K562 (cell line): Measurements from ENCODE around the gene RSPH1. TPM values are rescaled to one million over a fixed set of nuclear protein-coding genes. Genes with fewer than 3 reads are reported as not detected.

ENCODE experiments used
- BDP1 ChIP-seq: IDR thresholded peaks from 3 replicates; pipeline ENCODE4 v1.6.1; 2011; ENCODE audit not compliant: insufficient read length, insufficient read depth
- DDX20 ChIP-seq: fragments of 450-650 bp; IDR thresholded peaks from 2 replicates; pipeline ENCODE4 v1.6.1; 2016; ENCODE audit warnings: missing genetic modification characterization, low read depth, mild to moderate bottlenecking, missing compliant biosample characterization, moderate library complexity
- MEIS2 ChIP-seq: fragments of 450-650 bp; IDR thresholded peaks from 2 replicates; pipeline ENCODE4 v1.6.1; 2014; ENCODE audit warnings: mild to moderate bottlenecking; ENCODE audit not compliant: partially characterized antibody
- RBM34 ChIP-seq: fragments of 200-400 bp; formaldehyde crosslinking; IDR thresholded peaks from 2 replicates; pipeline ENCODE4 v1.6.1; 2018; ENCODE audit warnings: low read length, borderline replicate concordance; ENCODE audit not compliant: insufficient read depth
- TEAD1 ChIP-seq, 2 experiments: fragments of 450-650 bp in 1 of 2; sonication (generic) in 1 of 2; formaldehyde crosslinking; IDR thresholded peaks; 2 replicates each; pipeline versions ENCODE4 v1.4.0 to v1.8.0; 2020 to 2022; ENCODE audit warnings: mild to moderate bottlenecking in 2 of 2, missing genetic modification reagents in 1 of 2
- ZNF217 ChIP-seq: sonication (generic); formaldehyde crosslinking; IDR thresholded peaks from 2 replicates; pipeline ENCODE4 v1.8.0; 2022; ENCODE audit warnings: mild to moderate bottlenecking, missing genetic modification reagents
- ZNF232 ChIP-seq: sonication (generic); formaldehyde crosslinking; IDR thresholded peaks from 2 replicates; pipeline ENCODE4 v1.8.0; 2022; ENCODE audit warnings: mild to moderate bottlenecking, missing genetic modification reagents
- ZNF589 ChIP-seq: fragments of 200-800 bp; sonication (Bioruptor generic); IDR thresholded peaks from 2 replicates; pipeline ENCODE4 v1.6.1; 2016; ENCODE audit warnings: low read depth, missing genetic modification characterization, missing compliant biosample characterization
- polyA plus RNA-seq, 8 experiments: library from polyadenylated mRNA; depleted of rRNA in 4 of 8; stranded (reverse) in 5 of 8; unstranded in 3 of 8; fragments of >200 nt; fragmentation: Nextera tagmentation in 2 of 8; fragmentation: Illumina TruSeq in 1 of 8; extraction: Ambion mirVana in 2 of 8; extraction: Trizol in 1 of 8; gene quantifications; 2 replicates each; pipeline versions ENCODE4 v1.2.1 to v1.2.3, GENCODE V29; 2011 to 2014; ENCODE audit warnings: inconsistent platforms in 1 of 8, missing spikeins in 1 of 8
- total RNA-seq, 7 experiments: library from RNA; depleted of rRNA in 6 of 7; stranded (reverse); fragments of >200 nt in 6 of 7; fragmentation: Illumina TruSeq in 2 of 7; extraction: Trizol in 2 of 7; gene quantifications; 2 replicates each; pipeline versions ENCODE4 v1.2.1 to v1.2.3, GENCODE V29; 2011 to 2021; ENCODE audit warnings: low replicate concordance in 1 of 7
- TF ChIP-seq, protein P1 (sequence below): sonication (generic); formaldehyde crosslinking; IDR thresholded peaks from 2 replicates; pipeline ENCODE4 v1.8.0; 2023; ENCODE audit warnings: mild to moderate bottlenecking, missing genetic modification reagents
- TF ChIP-seq, protein P2 (sequence below): fragments of 250-450 bp; sonication (Bioruptor Pico); IDR thresholded peaks from 2 replicates; pipeline ENCODE4 v1.5.1; 2021; ENCODE audit warnings: mild to moderate bottlenecking
- TF ChIP-seq, protein P3 (sequence below), 2 experiments: IDR thresholded peaks; 2 replicates each; pipeline ENCODE4 v1.6.1; 2012; ENCODE audit warnings: improper control_type of control experiment in 2 of 2, low read depth in 2 of 2, low read length in 2 of 2, borderline replicate concordance in 1 of 2
- TF ChIP-seq, protein P4 (sequence below): fragments of 450-650 bp; formaldehyde crosslinking; IDR thresholded peaks from 2 replicates; pipeline ENCODE4 v1.4.0; 2020; ENCODE audit warnings: mild to moderate bottlenecking, moderate library complexity
- TF ChIP-seq, protein P5 (sequence below): fragments of 250-450 bp; sonication (Bioruptor Pico); IDR thresholded peaks from 2 replicates; pipeline ENCODE4 v1.4.0; 2020; ENCODE audit warnings: mild to moderate bottlenecking, moderate library complexity, borderline replicate concordance

RSPH1 gene
- total and polyA plus RNA-seq, 9 of the 15 experiments (the other 6 are each of a cell fraction or from before 2014, with no cell fraction given): 0.17 TPM; not detected in 8

DNA sequence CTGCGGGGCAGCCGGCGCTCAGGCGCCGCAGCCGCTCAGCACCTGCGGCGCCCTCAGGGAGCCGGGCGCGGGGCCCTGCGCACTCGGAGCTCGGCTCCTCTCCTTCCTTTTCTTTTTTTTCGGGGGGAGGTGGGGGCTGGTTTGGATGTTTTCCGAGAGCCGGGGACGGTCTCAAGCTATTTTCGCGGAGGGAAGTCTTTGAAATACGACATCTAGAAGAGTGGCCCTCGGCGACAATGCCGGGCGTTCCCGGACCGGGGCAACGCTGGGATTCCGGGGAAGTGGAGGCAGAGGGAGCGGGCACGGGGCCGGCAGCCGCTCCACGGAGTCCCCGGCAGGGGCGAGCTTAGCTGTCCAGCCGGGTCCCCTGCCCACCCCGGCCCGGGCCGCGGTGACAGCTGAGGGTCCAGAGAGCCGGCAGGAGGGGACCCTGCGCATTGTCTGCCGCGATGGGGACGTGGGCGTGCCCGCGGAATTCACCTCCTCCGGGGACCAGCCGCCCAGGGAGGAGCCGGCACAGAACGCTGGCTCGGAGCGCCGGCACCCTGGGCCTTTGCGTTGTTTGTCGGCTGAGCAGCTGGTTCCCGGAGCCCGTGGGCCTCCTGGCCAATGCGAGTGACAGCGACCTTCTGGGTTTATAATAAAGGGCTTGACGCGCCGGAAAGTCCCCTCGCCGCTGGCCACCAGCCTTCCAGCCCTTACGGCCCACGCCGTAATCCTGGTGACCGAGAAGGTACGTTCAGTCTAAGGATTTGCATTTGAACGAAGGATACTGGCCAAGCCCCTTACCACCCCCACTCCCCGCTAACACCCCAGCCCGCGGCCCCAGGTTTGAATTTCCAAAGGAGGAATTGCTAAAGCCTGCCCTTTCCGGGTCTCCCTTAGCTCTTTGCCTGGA lies 18.2 kb upstream of the RSPH1 start (continued):
- TF ChIP-seq, protein P1, sequence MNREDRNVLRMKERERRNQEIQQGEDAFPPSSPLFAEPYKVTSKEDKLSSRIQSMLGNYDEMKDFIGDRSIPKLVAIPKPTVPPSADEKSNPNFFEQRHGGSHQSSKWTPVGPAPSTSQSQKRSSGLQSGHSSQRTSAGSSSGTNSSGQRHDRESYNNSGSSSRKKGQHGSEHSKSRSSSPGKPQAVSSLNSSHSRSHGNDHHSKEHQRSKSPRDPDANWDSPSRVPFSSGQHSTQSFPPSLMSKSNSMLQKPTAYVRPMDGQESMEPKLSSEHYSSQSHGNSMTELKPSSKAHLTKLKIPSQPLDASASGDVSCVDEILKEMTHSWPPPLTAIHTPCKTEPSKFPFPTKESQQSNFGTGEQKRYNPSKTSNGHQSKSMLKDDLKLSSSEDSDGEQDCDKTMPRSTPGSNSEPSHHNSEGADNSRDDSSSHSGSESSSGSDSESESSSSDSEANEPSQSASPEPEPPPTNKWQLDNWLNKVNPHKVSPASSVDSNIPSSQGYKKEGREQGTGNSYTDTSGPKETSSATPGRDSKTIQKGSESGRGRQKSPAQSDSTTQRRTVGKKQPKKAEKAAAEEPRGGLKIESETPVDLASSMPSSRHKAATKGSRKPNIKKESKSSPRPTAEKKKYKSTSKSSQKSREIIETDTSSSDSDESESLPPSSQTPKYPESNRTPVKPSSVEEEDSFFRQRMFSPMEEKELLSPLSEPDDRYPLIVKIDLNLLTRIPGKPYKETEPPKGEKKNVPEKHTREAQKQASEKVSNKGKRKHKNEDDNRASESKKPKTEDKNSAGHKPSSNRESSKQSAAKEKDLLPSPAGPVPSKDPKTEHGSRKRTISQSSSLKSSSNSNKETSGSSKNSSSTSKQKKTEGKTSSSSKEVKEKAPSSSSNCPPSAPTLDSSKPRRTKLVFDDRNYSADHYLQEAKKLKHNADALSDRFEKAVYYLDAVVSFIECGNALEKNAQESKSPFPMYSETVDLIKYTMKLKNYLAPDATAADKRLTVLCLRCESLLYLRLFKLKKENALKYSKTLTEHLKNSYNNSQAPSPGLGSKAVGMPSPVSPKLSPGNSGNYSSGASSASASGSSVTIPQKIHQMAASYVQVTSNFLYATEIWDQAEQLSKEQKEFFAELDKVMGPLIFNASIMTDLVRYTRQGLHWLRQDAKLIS (CRISPR knock-in tag): 0 out of 2 replicates have a peak, but pooled peaks have one; percentile 43
- TF ChIP-seq, protein P2, sequence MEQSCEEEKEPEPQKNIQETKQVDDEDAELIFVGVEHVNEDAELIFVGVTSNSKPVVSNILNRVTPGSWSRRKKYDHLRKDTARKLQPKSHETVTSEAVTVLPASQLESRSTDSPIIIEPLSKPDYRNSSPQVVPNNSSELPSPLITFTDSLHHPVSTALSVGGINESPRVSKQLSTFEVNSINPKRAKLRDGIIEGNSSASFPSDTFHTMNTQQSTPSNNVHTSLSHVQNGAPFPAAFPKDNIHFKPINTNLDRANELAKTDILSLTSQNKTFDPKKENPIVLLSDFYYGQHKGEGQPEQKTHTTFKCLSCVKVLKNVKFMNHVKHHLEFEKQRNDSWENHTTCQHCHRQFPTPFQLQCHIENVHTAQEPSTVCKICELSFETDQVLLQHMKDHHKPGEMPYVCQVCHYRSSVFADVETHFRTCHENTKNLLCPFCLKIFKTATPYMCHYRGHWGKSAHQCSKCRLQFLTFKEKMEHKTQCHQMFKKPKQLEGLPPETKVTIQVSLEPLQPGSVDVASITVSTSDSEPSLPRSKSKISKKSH (CRISPR knock-in tag): no peak
- no peak for TF ChIP-seq ZNF589 (CRISPR knock-in tag)
- TF ChIP-seq, protein P3, sequence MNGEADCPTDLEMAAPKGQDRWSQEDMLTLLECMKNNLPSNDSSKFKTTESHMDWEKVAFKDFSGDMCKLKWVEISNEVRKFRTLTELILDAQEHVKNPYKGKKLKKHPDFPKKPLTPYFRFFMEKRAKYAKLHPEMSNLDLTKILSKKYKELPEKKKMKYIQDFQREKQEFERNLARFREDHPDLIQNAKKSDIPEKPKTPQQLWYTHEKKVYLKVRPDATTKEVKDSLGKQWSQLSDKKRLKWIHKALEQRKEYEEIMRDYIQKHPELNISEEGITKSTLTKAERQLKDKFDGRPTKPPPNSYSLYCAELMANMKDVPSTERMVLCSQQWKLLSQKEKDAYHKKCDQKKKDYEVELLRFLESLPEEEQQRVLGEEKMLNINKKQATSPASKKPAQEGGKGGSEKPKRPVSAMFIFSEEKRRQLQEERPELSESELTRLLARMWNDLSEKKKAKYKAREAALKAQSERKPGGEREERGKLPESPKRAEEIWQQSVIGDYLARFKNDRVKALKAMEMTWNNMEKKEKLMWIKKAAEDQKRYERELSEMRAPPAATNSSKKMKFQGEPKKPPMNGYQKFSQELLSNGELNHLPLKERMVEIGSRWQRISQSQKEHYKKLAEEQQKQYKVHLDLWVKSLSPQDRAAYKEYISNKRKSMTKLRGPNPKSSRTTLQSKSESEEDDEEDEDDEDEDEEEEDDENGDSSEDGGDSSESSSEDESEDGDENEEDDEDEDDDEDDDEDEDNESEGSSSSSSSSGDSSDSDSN (IDR thresholded peaks at IDR 0.05; ENCODE audit: borderline replicate concordance in 1 of 2, low read depth in 2 of 2, low read length in 2 of 2): 0 out of 4 replicates have a peak, but pooled peaks of 1 of the 2 experiments have one; percentile 51
- 0 out of 2 replicates have a peak, but pooled peaks have one; percentile 57 for TF ChIP-seq ZNF232 (CRISPR knock-in tag)
- no peak for TF ChIP-seq MEIS2
- TF ChIP-seq, protein P4, sequence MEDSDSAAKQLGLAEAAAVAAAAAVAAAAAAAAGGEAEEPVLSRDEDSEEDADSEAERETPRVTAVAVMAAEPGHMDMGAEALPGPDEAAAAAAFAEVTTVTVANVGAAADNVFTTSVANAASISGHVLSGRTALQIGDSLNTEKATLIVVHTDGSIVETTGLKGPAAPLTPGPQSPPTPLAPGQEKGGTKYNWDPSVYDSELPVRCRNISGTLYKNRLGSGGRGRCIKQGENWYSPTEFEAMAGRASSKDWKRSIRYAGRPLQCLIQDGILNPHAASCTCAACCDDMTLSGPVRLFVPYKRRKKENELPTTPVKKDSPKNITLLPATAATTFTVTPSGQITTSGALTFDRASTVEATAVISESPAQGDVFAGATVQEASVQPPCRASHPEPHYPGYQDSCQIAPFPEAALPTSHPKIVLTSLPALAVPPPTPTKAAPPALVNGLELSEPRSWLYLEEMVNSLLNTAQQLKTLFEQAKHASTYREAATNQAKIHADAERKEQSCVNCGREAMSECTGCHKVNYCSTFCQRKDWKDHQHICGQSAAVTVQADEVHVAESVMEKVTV: no peak
- TF ChIP-seq, protein P5, sequence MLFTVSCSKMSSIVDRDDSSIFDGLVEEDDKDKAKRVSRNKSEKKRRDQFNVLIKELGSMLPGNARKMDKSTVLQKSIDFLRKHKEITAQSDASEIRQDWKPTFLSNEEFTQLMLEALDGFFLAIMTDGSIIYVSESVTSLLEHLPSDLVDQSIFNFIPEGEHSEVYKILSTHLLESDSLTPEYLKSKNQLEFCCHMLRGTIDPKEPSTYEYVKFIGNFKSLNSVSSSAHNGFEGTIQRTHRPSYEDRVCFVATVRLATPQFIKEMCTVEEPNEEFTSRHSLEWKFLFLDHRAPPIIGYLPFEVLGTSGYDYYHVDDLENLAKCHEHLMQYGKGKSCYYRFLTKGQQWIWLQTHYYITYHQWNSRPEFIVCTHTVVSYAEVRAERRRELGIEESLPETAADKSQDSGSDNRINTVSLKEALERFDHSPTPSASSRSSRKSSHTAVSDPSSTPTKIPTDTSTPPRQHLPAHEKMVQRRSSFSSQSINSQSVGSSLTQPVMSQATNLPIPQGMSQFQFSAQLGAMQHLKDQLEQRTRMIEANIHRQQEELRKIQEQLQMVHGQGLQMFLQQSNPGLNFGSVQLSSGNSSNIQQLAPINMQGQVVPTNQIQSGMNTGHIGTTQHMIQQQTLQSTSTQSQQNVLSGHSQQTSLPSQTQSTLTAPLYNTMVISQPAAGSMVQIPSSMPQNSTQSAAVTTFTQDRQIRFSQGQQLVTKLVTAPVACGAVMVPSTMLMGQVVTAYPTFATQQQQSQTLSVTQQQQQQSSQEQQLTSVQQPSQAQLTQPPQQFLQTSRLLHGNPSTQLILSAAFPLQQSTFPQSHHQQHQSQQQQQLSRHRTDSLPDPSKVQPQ (CRISPR knock-in tag): no peak
- no peak for TF ChIP-seq TEAD1 (CRISPR knock-in tag; IDR thresholded peaks at IDR 0.05)
- TF ChIP-seq ZNF217 (CRISPR knock-in tag): no peak
- no peak for TF ChIP-seq DDX20 (tag)
- TF ChIP-seq BDP1: no peak
- TF ChIP-seq RBM34: no peak
